Lower leg skin (tissue), 4 donors: ENCODE measurements around the gene STAT2. TPM values are rescaled to one million over a fixed set of nuclear protein-coding genes. Genes with fewer than 3 reads are reported as not detected.

ENCODE experiments used
- DNase-seq, 2 donors: peaks; one replicate each; pipeline ENCODE4 v3.0.0-alpha.2; 2019; ENCODE audit warnings: low spot score in 2 of 2
- H3K4me3 ChIP-seq: fragments of 200-600 bp; sonication (generic); 2 replicates; pipeline ENCODE4 v1.5.1; 2017; ENCODE audit warnings: mild to moderate bottlenecking, low read depth; ENCODE audit not compliant: poor library complexity, severe bottlenecking
- POLR2A ChIP-seq, 2 donors: fragments of 450-650 bp; IDR thresholded peaks; one replicate each; pipeline ENCODE4 v1.6.1; 2016 to 2017; ENCODE audit warnings: antibody characterized with exemption in 2 of 2, mild to moderate bottlenecking in 1 of 2, moderate library complexity in 1 of 2
- WGBS, 2 donors: methylation state at CpG; one replicate each; pipeline ENCODE4 v1.1.5; 2018; 5-methylcytosine and 5-hydroxymethylcytosine counted together
- intact Hi-C: fragments of 100-400 bp; cut with DNase I; formaldehyde crosslinking; loops from one replicate; pipeline ENCODE4 v1.15.0; 2023; ENCODE audit warnings: low total_unique reads
- total RNA-seq, 4 donors: library from RNA; depleted of rRNA; stranded (reverse); fragments of >200 nt; gene quantifications; one replicate each; pipeline ENCODE4 v1.1.0, GENCODE V29; 2016
- TF ChIP-seq, protein P1 (sequence below), 3 donors: fragments of 450-650 bp; IDR thresholded peaks; one replicate each; pipeline ENCODE4 v1.5.1; 2016; ENCODE audit warnings: antibody characterized with exemption in 3 of 3, mild to moderate bottlenecking in 3 of 3, moderate library complexity in 2 of 3

Gene STAT2
- total RNA-seq, 4 donors from 2014 or later: 60.8 to 98.4 (median 92.5) TPM

DNA sequence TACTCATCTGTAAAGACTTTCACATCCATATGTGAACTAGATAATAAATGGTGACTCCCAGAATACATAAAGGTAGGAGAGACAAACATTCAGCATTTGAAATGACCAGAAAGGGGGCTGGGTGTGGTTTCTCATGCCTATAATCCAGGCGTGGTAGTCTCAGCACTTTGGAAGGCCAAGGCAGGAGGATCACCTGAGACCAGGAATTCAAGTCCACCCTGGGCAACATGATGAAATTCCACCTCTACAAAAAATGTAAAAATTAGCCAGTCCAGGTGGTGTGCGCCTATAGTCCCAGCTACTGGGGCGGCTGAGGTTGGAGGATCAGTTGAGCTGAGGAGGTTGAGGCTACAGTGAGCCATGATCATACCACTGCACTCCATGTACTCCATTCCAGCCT lies 55.6 kb downstream of the STAT2 start:
- DNase-seq: no peak
- 90% methylated on average over 3 of the region's 3 CpGs for WGBS, 2 donors
- intact Hi-C loops: no loop called here
- TF ChIP-seq POLR2A (IDR thresholded peaks at IDR 0.05): no peak
- TF ChIP-seq, protein P1, sequence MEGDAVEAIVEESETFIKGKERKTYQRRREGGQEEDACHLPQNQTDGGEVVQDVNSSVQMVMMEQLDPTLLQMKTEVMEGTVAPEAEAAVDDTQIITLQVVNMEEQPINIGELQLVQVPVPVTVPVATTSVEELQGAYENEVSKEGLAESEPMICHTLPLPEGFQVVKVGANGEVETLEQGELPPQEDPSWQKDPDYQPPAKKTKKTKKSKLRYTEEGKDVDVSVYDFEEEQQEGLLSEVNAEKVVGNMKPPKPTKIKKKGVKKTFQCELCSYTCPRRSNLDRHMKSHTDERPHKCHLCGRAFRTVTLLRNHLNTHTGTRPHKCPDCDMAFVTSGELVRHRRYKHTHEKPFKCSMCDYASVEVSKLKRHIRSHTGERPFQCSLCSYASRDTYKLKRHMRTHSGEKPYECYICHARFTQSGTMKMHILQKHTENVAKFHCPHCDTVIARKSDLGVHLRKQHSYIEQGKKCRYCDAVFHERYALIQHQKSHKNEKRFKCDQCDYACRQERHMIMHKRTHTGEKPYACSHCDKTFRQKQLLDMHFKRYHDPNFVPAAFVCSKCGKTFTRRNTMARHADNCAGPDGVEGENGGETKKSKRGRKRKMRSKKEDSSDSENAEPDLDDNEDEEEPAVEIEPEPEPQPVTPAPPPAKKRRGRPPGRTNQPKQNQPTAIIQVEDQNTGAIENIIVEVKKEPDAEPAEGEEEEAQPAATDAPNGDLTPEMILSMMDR (IDR thresholded peaks at IDR 0.05): no peak
- no peak overlapping the region for H3K4me3 ChIP-seq

DNA sequence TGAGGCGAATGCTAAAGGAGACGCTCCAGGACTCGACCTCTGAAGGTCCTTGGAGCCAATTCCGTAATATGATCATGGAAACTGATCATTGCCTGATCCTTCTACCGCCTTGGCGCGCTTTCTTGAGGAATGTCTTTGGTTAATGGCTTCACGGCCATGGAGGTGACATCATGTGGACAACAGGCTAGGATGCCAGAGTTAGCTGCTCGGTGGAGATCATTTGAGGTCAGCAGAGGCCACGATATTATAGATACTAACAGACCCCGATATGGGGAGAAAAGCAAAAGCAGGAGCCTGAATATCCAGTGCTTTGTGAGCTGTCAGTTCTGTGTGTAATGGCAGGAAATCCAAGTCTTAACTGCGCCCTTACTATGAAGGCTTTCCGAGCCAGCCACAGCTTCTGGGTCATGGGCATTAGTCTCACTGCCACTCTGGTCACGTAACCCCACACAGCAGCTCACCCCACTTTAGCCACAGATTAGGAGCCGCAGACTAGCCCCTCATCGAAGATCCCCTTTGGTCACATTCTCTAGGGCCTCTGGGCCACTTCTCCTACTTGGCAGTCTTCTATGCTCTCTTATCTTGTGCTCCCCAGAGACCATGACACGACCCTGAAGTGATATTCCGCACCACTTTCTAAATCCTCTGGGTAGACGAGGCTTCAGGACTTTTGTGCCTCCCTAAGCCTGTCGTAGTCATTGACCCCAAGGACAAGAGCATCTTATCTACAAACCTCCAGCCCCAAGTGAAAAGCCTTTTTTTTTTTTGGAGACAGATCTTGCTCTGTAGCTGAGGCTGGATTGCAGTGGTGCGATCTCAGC lies 59.1 kb downstream of the STAT2 start:
- intact Hi-C loops: no loop called here
- 36 to 39% methylated on average over 21 of the region's 21 CpGs for WGBS, 2 donors
- no peak overlapping the region for H3K4me3 ChIP-seq
- no peak for TF ChIP-seq POLR2A (IDR thresholded peaks at IDR 0.05)
- DNase-seq: no peak

- peak within 1 kb of the TSS; percentile 67 for H3K4me3 ChIP-seq
- intact Hi-C loops: no loop called here
- peak; percentile 99 to 100 for DNase-seq
- TF ChIP-seq, protein P1 (IDR thresholded peaks at IDR 0.05): no peak
- no peak for TF ChIP-seq POLR2A (IDR thresholded peaks at IDR 0.05)
- WGBS, 2 donors: 0 to 1% methylated on average over 25 to 59 of the region's 63 CpGs
These were observed 59.9 kb downstream of the STAT2 start, which contains the start of gene CS for GRCh38 chr12:56299853-56300643. TSS of gene CS (minus strand) at chr12:56300330. CDS start at chr12:56300201, 129 bp downstream.

GRCh38 chr12:56299308-56299852 lies 60.5 kb downstream of the STAT2 start:
- DNase-seq: peak in 1 of 2 donors; percentile 24
- H3K4me3 ChIP-seq: peak overlapping the region; percentile 67
- TF ChIP-seq, protein P1 (IDR thresholded peaks at IDR 0.05): no peak
- TF ChIP-seq POLR2A (IDR thresholded peaks at IDR 0.05): no peak
- WGBS, 2 donors: 0 to 1% methylated on average over 10 of the region's 10 CpGs
- intact Hi-C loops: no loop called here

- intact Hi-C loops: no loop called here
- H3K4me3 ChIP-seq: no peak overlapping the region
- TF ChIP-seq, protein P1 (IDR thresholded peaks at IDR 0.05): no peak
- TF ChIP-seq POLR2A (IDR thresholded peaks at IDR 0.05): no peak
- DNase-seq: no peak
- WGBS, 2 donors: 82 to 84% methylated on average over 5 of the region's 5 CpGs
These were observed 61.1 kb downstream of the STAT2 start for GRCh38 chr12:56298828-56299227.

DNA sequence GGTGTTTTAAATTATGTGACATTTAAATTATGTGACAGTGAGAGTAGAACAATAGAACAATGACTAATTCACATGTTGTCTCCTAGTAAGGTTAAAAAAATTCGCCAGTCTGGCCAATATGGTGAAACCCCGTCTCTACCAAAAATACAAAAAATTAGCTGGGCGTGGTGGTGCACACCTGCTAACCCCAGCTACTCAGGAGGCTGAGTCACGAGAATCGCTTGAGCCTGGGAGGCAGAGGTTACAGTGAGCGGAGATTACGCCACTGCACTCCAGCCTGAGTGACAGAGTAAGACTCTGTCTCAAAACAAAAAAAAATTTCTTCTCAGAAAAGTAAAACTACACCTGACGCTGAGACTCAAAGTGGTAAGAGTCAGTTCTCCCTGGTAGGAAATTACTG lies 62.5 kb downstream of the STAT2 start:
- intact Hi-C loops: no loop called here
- no peak for TF ChIP-seq POLR2A (IDR thresholded peaks at IDR 0.05)
- TF ChIP-seq, protein P1 (IDR thresholded peaks at IDR 0.05): no peak

More for the DNA sequence above, 62.5 kb downstream of the STAT2 start:
- no peak overlapping the region for H3K4me3 ChIP-seq
- 89 to 90% methylated on average over 8 of the region's 8 CpGs for WGBS, 2 donors
- DNase-seq: no peak
